ENCODE data around the gene TMEM178A. TPM values are rescaled to one million over a fixed set of nuclear protein-coding genes. Genes with fewer than 3 reads are reported as not detected.

The TMEM178A gene
- total RNA-seq, 2 experiments from 2014 or later, result 0.22 to 0.53 TPM

- H3K4me1 Mint-ChIP-seq (ENCODE audit: low read depth), result no peaks in the 10 kb centered on the region
- no peaks in the 10 kb centered on the region for H3K27me3 ChIP-seq (ENCODE audit: control insufficient read depth in 1 of 2, insufficient read depth in 2 of 2, low read length in 2 of 2)
- peaks cover 91% of the 10 kb centered on the region for H3K36me3 Mint-ChIP-seq (ENCODE audit: low read depth)
- intact Hi-C loops (cut with DNase I, micrococcal nuclease), result no loop called here
- TF ChIP-seq CTCF (IDR thresholded peaks at IDR 0.05), result no peak
- H3K4me3 Mint-ChIP-seq, result no peak overlapping the region
- H3K9me3 ChIP-seq (ENCODE audit: control insufficient read depth in 1 of 2, insufficient read depth in 1 of 2, low read length in 2 of 2), result no peaks in the 10 kb centered on the region
- CTCF ChIA-PET, result interaction anchor here (0.7 kb wide), 1 partner anchor 161 kb away, joined by 3 read pairs; no protein-coding TSS in a partner anchor
- H3K27me3 Mint-ChIP-seq, result no peaks in the 10 kb centered on the region
- ATAC-seq (ENCODE audit: poor library complexity), result no peak
- no peak overlapping the region for H3K27ac Mint-ChIP-seq
- POLR2A ChIA-PET, result no interaction called here
- no peak overlapping the region for H3K4me3 ChIP-seq (ENCODE audit: low read length)
- H3K9me3 Mint-ChIP-seq, result no peaks in the 10 kb centered on the region
- no peak for DNase-seq
- peaks cover 64% of the 10 kb centered on the region for H3K36me3 ChIP-seq (ENCODE audit: insufficient read depth, low read length)
- H3K4me1 ChIP-seq (ENCODE audit: insufficient read depth, low read length), result no peaks in the 10 kb centered on the region
- H3K27ac ChIP-seq (ENCODE audit: low read depth in 1 of 2, low read length in 2 of 2), result no peak overlapping the region
Observed at GRCh38 chr2:39755466-39755865, 89.7 kb downstream of the TMEM178A start.

- POLR2A ChIA-PET, result no interaction called here
- no peak overlapping the region for H3K27ac Mint-ChIP-seq
- no peaks in the 10 kb centered on the region for H3K4me1 Mint-ChIP-seq (ENCODE audit: low read depth)
- Histone ChIP-seq H3K9me3 (ENCODE audit: control insufficient read depth in 1 of 2, insufficient read depth in 1 of 2, low read length in 2 of 2) (no peaks in the 10 kb centered on the region), H3K4me3 (ENCODE audit: low read length) (no peak overlapping the region), H3K27me3 (ENCODE audit: control insufficient read depth in 1 of 2, insufficient read depth in 2 of 2, low read length in 2 of 2) (no peaks in the 10 kb centered on the region), H3K4me1 (ENCODE audit: insufficient read depth, low read length) (no peaks in the 10 kb centered on the region), H3K36me3 (ENCODE audit: insufficient read depth, low read length) (peaks cover 73% of the 10 kb centered on the region), H3K27ac (ENCODE audit: low read depth in 1 of 2, low read length in 2 of 2) (no peak overlapping the region)
- intact Hi-C loops (cut with DNase I, micrococcal nuclease), result no loop called here
- H3K27me3 Mint-ChIP-seq, result no peaks in the 10 kb centered on the region
- CTCF ChIA-PET, result no interaction called here
- no peaks in the 10 kb centered on the region for H3K9me3 Mint-ChIP-seq
- no peak for DNase-seq
- ATAC-seq (ENCODE audit: poor library complexity), result no peak
- H3K36me3 Mint-ChIP-seq (ENCODE audit: low read depth), result peaks cover 94% of the 10 kb centered on the region
- TF ChIP-seq CTCF (IDR thresholded peaks at IDR 0.05), result no peak
- H3K4me3 Mint-ChIP-seq, result no peak overlapping the region
Observed at GRCh38 chr2:39757156-39757555, 91.4 kb downstream of the TMEM178A start.

- Mint-ChIP-seq H3K9me3 (no peaks in the 10 kb centered on the region), H3K36me3 (ENCODE audit: low read depth) (peaks cover 81% of the 10 kb centered on the region), H3K27ac (no peak overlapping the region), H3K27me3 (no peaks in the 10 kb centered on the region), H3K4me3 (no peak overlapping the region), H3K4me1 (ENCODE audit: low read depth) (no peaks in the 10 kb centered on the region)
- Histone ChIP-seq H3K27me3 (ENCODE audit: control insufficient read depth in 1 of 2, insufficient read depth in 2 of 2, low read length in 2 of 2) (no peaks in the 10 kb centered on the region), H3K9me3 (ENCODE audit: control insufficient read depth in 1 of 2, insufficient read depth in 1 of 2, low read length in 2 of 2) (no peaks in the 10 kb centered on the region), H3K4me1 (ENCODE audit: insufficient read depth, low read length) (no peaks in the 10 kb centered on the region), H3K4me3 (ENCODE audit: low read length) (no peak overlapping the region), H3K36me3 (ENCODE audit: insufficient read depth, low read length) (peaks cover 56% of the 10 kb centered on the region), H3K27ac (ENCODE audit: low read depth in 1 of 2, low read length in 2 of 2) (no peak overlapping the region)
- intact Hi-C loops (cut with DNase I, micrococcal nuclease), result no loop called here
- POLR2A ChIA-PET, result no interaction called here
- DNase-seq (no peak), ATAC-seq (ENCODE audit: poor library complexity) (no peak)
- TF ChIP-seq CTCF (IDR thresholded peaks at IDR 0.05), result no peak
- CTCF ChIA-PET, result no interaction called here
Observed at GRCh38 chr2:39762448-39762847, 96.7 kb downstream of the TMEM178A start.

Other genes starting within 250 kb of the TMEM178A start
- 10 to 100 TPM; 18.4 to 22.5 TPM for gene MAP4K3, start 228.6 kb upstream of the TMEM178A start, total RNA-seq
- gene THUMPD2, start 113.3 kb downstream of the TMEM178A start, total RNA-seq, result 10 to 100 TPM; 13.7 to 15.5 TPM

Data from CD4-positive, alpha-beta T cell (primary cell).